ENCODE measurements around the gene PPP6R3.

- TF ChIP-seq GATA3 (IDR thresholded peaks at IDR 0.05; ENCODE audit: low read depth, low read length) (no peak), GATA2 (IDR thresholded peaks at IDR 0.05; ENCODE audit: low read depth, low read length) (no peak)
These were observed 86.0 kb downstream of the PPP6R3 start for GRCh38 chr11:68546555-68546954.

Measured in SH-SY5Y (cell line).